GF-D8 (cell line): ENCODE results near the gene MAML1.

Experiments
- DNase-seq: peaks from one replicate; lab custom pipeline; 2025; lab: John Stamatoyannopoulos, UW

Gene MAML1

DNA sequence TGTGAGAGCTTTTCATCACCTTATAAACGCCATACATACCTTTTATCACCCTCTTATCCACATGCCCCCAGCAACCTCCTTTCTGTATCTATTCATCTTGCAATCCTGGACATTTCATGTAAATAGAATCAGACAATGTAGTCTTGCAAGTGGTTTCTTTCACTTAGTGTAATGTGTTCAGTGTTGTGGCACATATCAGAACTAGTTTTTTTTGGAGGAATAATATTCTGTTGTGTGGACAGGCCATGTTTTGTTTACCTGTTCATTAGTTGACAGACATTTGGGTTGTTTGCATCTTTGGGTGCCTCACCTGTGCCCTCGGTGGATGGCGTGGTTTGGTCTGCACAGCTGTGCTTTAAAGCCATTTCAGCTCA lies 89.4 kb downstream of the MAML1 start:
- no peak for DNase-seq

DNA sequence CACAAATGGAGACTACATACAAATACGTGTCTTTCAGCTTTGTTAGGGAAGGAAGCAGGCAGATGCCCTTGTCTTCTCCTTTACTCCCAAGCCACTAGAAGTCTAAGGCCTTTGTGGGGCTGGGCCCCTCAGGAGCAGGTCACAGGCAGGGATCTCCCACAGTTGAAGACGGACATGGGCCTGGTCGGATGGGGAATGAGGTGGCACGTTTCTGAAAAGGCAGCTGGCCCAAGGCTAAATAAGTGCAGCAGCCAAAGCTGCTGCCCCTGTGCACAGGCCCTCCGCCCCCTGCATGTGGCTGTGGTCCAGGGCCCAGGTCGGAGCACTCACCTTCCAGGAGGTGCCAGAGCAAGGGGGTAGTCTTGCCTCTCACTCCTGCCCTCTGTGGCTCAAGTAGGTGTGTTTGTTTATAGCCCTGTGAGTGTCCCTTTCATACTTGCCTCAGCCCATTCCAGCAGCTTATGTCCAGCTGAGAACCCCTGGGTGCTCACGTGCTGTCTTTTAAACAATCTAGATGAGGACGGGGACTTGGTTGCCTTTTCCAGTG lies 89.9 kb downstream of the MAML1 start:
- DNase-seq = no peak

DNA sequence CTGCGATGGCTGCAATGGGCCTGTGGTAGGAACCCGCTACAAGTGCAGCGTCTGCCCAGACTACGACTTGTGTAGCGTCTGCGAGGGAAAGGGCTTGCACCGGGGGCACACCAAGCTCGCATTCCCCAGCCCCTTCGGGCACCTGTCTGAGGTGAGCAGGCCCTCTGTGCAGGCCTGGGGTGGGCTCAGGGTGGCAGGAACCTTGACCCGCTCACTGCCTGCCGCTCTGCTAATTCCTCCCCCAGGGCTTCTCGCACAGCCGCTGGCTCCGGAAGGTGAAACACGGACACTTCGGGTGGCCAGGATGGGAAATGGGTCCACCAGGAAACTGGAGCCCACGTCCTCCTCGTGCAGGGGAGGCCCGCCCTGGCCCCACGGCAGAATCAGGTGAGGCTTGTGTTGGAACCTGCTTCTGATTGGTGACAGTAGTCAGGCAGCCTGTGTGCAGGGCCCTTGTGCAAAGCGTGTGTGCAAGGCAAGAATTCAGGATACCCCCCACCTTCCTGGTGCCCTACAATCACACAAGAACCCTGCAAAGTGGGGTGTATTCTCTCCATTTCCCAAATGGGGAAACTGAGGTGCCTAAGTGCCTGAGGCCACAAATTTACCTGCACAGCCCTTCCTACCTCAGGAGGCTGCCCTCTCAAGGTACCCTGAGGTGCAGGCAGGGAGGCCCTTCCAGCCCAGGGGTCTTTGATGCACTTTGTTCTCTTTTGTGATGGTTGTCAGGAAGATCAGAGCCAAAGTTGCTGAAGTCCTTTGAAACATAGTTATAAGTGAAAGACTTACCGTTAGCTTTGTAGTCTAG lies 91.5 kb downstream of the MAML1 start:
- DNase-seq = no peak

GRCh38 chr5:179824745-179825112 lies 92.1 kb downstream of the MAML1 start:
- no peak for DNase-seq

- no peak for DNase-seq
Observed at GRCh38 chr5:179825655-179826182, 93.1 kb downstream of the MAML1 start.
